Stimulated activated CD8-positive, alpha-beta memory T cell treated with anti-CD3 and anti-CD28 coated beads, Interleukin-2, amount 100 ng/mL, for 1 hour (primary cell): Measurements from ENCODE around the gene APOBEC4.

Source experiments
- DNase-seq, 2 donors: peaks; one replicate each; pipeline ENCODE4 v3.0.0-alpha.2; 2020; ENCODE audit warnings: low read depth in 2 of 2

APOBEC4 gene

DNA sequence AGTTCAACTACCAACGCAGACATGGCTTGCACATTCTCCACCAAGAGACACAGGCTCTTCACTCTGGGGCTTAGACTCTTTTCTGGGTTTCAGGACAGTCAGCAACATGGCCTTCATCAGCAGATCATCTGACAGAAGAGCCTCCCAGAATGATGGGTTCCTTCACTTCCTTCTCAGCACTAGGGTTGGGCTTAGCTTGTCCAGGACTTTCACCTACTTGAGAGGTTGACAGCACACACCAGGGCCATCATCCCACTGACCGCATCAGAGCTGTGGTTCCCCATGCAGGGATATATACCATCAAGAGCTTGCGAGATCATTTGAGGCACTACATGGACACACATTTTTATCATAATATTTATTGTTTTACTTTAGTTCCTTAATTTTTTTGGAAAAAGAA lies 52.5 kb downstream of the APOBEC4 start:
- DNase-seq = no peak

DNA sequence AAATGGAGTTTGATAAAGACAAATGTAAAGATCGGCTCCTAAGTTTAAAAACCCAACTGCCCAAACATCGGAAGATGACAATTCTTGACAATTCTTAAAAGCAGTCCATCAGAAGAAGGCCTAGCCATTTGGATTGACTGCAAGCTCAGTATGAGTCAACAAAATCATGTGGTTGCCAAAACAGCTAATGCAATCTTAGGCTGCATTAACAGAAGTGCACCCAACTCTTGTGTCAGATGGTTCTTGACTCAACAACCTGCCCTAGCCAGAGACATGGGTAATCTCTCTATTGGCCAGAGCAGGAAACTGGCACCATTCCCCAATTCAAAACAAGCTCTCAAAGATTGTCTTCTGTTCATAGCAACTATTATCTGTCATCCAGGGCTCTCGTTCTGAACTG lies 53.0 kb downstream of the APOBEC4 start:
- no peak for DNase-seq

DNA sequence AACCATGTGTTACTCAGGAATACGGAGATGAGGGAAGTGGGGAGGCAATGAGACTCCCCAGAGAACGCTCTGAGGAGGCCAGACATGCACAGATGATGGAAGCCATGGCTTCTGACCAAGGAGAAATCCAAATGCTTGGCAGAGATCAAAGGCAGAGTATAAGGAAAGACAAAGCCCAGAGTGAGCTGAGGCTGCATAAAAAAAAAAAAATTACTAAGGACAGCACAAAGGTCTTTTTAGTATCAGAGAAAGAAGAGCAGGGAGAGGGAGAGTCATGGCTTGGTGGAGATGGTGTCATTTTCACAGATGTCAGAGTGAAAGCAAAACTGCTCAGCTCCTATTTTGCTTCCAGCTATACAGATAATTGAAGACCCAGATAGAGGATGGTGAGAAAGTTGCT lies 54.7 kb downstream of the APOBEC4 start:
- DNase-seq = no peak

DNA sequence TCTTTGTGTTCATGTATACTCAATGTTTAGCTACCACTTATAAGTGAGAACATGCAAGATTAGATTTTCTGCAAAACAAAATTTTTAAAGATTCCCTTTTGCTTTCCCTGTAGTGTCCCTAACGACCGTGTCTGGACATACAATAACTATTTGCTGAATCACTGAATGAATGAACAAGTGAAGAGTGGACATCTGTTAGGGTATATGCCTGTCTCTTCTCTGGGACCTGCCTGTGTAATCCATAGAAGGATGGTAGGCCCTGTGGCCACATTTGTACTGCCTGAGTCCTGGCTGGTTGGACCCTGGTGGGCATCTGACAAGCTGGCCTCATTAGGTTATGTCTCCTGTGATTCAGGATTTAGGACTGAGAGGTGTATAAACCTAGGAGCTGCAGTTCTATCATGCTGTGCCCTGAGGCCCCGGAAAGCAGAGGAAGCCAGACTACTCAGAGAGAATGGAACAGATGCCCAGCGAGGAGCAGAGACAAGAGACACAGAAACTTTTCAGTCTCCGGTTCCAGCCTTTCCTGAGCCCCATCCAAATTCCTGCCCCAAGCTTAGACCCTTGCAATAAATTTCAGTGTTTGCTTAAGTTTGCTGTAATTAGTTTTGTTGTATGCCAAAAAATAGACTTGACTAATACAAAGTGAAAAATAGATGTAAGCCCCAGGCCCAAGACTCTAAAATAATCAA lies 55.3 kb downstream of the APOBEC4 start:
- no peak for DNase-seq

DNA sequence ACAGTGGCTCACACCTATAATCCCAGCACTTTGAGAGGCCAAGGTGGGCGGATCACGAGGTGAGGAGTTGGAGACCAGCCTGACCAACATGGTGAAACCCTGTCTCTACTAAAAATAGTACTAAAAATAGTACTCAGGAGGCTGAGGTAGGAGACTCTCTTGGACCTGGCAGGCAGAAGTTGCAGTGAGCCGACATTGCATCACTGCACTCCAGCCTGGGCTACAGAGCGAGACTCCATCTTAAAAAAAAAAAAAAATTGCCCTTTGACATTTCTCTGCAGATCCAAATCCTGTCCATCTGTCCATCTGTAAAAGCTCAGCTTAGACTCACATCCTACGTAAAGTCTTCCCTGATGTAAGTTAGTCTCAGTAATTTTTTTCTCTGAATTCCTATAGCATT lies 56.6 kb downstream of the APOBEC4 start:
- no peak for DNase-seq
